Left ventricle myocardium inferior (tissue), 1 donor: Measurements from ENCODE around the gene LBH. TPM values are rescaled to one million over a fixed set of nuclear protein-coding genes. Genes with fewer than 3 reads are reported as not detected.

ENCODE experiments used
- DNase-seq: peaks from one replicate; pipeline ENCODE4 v3.0.0-alpha.2; 2020
- H3K27ac ChIP-seq: fragments of 200-600 bp; replicated peaks from 2 replicates; pipeline ENCODE4 v1.8.0; 2021
- H3K27me3 ChIP-seq: fragments of 200-600 bp; 2 replicates; pipeline ENCODE4 v1.8.0; 2021; ENCODE audit warnings: low read depth
- H3K36me3 ChIP-seq: fragments of 200-600 bp; 2 replicates; pipeline ENCODE4 v1.8.0; 2021
- H3K4me1 ChIP-seq: fragments of 200-600 bp; 2 replicates; pipeline ENCODE4 v1.8.0; 2021
- H3K4me3 ChIP-seq: fragments of 200-600 bp; 2 replicates; pipeline ENCODE4 v1.8.0; 2021; ENCODE audit warnings: mild to moderate bottlenecking, moderate library complexity
- H3K9me3 ChIP-seq: fragments of 200-600 bp; replicated peaks from 2 replicates; pipeline ENCODE4 v1.8.0; 2021
- intact Hi-C: fragments of 100-400 bp; cut with micrococcal nuclease; formaldehyde crosslinking; loops from one replicate; pipeline ENCODE4 v1.11.0; 2022
- total RNA-seq: library from RNA; stranded (reverse); fragmentation: NEBNext Ultra II Directional; extraction: Animal tissue kit (Norgen Biotek cat#: 25700); gene quantifications from one replicate; pipeline ENCODE4 v1.2.1, GENCODE V29; 2021
- TF ChIP-seq, protein P1 (sequence below): fragments of 200-600 bp; IDR thresholded peaks from 2 replicates; pipeline ENCODE4 v1.8.0; 2021; ENCODE audit warnings: antibody characterized with exemption, mild to moderate bottlenecking, borderline replicate concordance
- donor health status: DM: no; HTN: yes; CAD: no; lungs with severe emphysema.

The LBH gene
- total RNA-seq, 1 donor from 2014 or later, result 200 TPM

DNA sequence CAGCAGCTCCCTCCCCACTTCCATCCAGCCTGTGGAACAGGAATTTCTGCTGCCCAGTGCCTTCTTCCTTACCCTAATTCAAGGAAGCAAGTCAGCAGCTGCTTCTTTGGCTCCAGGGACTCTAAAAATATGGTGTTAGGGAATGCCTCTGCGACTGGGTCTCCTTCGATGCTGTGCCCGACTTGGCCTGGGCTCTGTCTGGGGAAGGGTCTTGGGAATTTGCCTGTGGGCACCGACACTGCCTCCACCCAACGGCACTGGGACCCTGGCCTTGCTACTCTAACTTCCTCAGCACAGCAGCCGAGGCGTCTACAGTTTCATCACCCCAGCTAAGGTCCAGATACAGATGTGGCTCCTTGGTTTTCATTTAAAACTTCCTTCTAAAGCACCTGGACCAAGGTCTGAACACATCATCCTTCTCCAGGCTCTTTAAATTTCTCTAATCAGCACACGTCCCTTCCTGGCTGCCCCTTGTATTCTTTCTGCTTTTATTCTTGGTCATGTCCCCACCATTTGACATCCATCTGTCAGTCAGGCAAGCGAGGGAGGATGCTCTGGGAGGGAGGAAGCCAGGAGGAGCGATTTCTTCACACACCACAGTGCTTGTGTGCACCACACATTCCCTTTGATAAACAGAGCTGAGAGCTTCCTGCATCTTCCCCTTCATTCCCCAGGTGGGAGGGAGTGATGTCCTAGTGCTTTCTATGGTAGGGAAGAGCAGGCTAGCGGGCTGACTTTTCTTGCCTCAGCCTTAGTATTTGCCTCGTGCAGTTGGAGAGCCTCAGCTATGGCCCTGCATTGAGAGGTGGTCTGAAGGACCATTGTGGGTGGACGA, 6.8 kb downstream of the LBH start:
- TF ChIP-seq, protein P1, sequence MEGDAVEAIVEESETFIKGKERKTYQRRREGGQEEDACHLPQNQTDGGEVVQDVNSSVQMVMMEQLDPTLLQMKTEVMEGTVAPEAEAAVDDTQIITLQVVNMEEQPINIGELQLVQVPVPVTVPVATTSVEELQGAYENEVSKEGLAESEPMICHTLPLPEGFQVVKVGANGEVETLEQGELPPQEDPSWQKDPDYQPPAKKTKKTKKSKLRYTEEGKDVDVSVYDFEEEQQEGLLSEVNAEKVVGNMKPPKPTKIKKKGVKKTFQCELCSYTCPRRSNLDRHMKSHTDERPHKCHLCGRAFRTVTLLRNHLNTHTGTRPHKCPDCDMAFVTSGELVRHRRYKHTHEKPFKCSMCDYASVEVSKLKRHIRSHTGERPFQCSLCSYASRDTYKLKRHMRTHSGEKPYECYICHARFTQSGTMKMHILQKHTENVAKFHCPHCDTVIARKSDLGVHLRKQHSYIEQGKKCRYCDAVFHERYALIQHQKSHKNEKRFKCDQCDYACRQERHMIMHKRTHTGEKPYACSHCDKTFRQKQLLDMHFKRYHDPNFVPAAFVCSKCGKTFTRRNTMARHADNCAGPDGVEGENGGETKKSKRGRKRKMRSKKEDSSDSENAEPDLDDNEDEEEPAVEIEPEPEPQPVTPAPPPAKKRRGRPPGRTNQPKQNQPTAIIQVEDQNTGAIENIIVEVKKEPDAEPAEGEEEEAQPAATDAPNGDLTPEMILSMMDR, result no peak
- DNase-seq, result no peak
- peaks cover 30% of the 10 kb centered on the region for H3K36me3 ChIP-seq
- peak overlapping the region; percentile 33 for H3K4me3 ChIP-seq
- no peaks in the 10 kb centered on the region for H3K9me3 ChIP-seq
- H3K27ac ChIP-seq, result peak overlapping the region; percentile 99
- no peaks in the 10 kb centered on the region for H3K27me3 ChIP-seq
- H3K4me1 ChIP-seq, result peaks cover 100% of the 10 kb centered on the region
- intact Hi-C loops, result loop anchor here (5.0 to 10.0 kb wide), 2 partner anchors 117 to 174 kb away; no protein-coding TSS in a partner anchor

- intact Hi-C loops, result loop anchor here (5.0 to 10.0 kb wide), 2 partner anchors 115 to 173 kb away; no protein-coding TSS in a partner anchor
- Histone ChIP-seq H3K4me3 (peak overlapping the region; percentile 42), H3K36me3 (peaks cover 27% of the 10 kb centered on the region), H3K27me3 (no peaks in the 10 kb centered on the region), H3K27ac (peak overlapping the region; percentile 99), H3K4me1 (peaks cover 100% of the 10 kb centered on the region), H3K9me3 (no peaks in the 10 kb centered on the region)
- peak; percentile 76 for DNase-seq
- TF ChIP-seq, protein P1, result peak; percentile 96
Observed at GRCh38 chr2:30239308-30239985, 8.1 kb downstream of the LBH start.

- peak overlapping the region; percentile 42 for H3K4me3 ChIP-seq
- H3K27ac ChIP-seq, result peak overlapping the region; percentile 99
- H3K4me1 ChIP-seq, result peaks cover 100% of the 10 kb centered on the region
- no peaks in the 10 kb centered on the region for H3K9me3 ChIP-seq
- peaks cover 20% of the 10 kb centered on the region for H3K36me3 ChIP-seq
- TF ChIP-seq, protein P1, result no peak
- no peaks in the 10 kb centered on the region for H3K27me3 ChIP-seq
- intact Hi-C loops, result loop anchor here (5.0 to 10.0 kb wide), 2 partner anchors 115 to 172 kb away; no protein-coding TSS in a partner anchor
- DNase-seq, result no peak
Observed at GRCh38 chr2:30239986-30240752, 8.8 kb downstream of the LBH start.

GRCh38 chr2:30243231-30243630, 11.9 kb downstream of the LBH start:
- no peaks in the 10 kb centered on the region for H3K9me3 ChIP-seq
- TF ChIP-seq, protein P1, result no peak
- H3K4me3 ChIP-seq, result no peak overlapping the region
- H3K36me3 ChIP-seq, result peaks cover 9% of the 10 kb centered on the region
- H3K27me3 ChIP-seq, result no peaks in the 10 kb centered on the region
- DNase-seq, result no peak
- H3K4me1 ChIP-seq, result peaks cover 93% of the 10 kb centered on the region
- H3K27ac ChIP-seq, result peak overlapping the region; percentile 99
- intact Hi-C loops, result no loop called here

DNA sequence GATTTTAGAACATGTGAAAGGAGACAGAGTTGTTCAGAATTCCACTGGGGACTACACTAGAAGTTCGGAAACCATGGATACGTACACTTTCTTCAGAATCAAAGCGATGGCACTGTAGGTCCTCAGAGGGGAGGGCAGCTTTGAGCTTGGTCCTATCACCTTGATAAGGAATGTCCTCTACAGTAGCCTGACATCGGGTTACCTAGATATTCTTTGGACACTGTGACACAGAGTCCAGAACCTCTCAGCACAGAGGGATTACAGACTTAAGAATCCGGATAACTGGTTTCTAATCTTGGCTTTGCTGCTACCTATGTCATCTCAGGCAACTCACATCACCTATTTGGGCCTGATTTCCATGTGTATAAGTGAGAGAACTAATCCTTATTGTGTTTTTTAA, 14.0 kb downstream of the LBH start:
- H3K36me3 ChIP-seq, result peaks cover 5% of the 10 kb centered on the region
- TF ChIP-seq, protein P1, result no peak
- DNase-seq, result no peak
- H3K27me3 ChIP-seq, result no peaks in the 10 kb centered on the region
- H3K4me3 ChIP-seq, result no peak overlapping the region
- H3K4me1 ChIP-seq, result peaks cover 93% of the 10 kb centered on the region
- no peaks in the 10 kb centered on the region for H3K9me3 ChIP-seq
- peak overlapping the region; percentile 99 for H3K27ac ChIP-seq
- intact Hi-C loops, result no loop called here
